Stimulated activated CD4-positive, alpha-beta T cell treated with anti-CD3 and anti-CD28 coated beads, Interleukin-12 subunit alpha, Interleukin-12 subunit beta, amount 100 ng/mL, for 24 hours (primary cell): ENCODE results near the gene TNIK.

Experiments used
- DNase-seq, 2 experiments: peaks; one replicate each; pipeline ENCODE4 v3.0.0-alpha.2; 2020; ENCODE audit warnings: low read depth in 2 of 2

Gene TNIK

DNA sequence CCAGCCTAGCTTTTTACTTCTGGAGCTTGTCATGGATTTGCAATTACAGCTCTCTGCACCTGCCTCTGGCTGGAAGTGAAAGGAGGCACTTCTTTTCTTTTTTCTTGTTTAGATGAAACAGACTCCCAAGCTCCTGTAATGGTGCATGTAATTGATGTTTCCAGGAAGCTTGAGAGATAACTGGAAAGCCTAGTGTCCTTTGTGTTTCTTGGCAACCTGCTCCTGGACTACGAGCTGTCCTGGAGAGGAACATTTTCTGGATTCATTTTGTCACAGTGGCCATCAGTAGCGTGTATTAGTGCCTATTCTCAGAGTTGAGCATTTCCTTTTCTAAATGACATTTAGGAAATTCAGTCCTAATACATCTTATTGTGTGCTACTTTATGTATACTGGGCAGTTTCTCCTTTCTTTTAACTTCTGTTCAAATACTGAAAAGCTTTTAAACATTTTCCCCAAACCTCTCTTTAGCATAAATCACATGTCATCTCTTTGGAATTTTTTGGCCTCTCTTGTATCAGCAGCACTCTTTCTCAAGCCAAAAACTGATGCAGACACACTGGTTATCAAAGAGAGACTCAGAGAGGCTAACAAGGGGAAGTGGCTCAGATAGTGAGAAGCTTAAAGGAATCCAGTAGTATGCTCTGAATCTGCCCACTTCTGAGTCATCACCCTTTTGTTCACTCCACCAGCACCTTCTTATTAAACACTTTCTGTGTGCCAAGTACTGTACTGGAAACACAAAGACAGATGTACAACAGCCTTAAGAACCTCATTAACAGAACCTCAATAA lies 371.0 kb downstream of the TNIK start:
- DNase-seq: no peak

DNA sequence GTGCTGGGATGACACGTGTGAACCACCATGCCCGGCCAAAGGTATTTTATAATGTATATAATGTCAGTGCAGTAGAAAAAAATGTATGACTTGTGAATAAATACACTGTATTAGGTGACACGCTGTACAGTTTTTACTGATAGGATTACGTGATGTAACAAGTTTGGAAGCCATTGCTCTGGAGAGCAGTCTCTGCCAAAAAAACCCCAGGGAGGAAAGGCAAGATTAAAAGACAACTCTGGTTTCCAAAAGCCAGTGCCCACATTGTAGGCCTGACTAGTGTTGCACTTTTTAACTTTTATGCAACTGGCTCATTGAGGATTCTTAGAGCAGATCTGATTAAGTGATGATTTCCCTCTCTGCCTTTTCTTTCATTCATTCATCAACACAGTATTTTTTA lies 371.7 kb downstream of the TNIK start:
- DNase-seq: no peak

DNA sequence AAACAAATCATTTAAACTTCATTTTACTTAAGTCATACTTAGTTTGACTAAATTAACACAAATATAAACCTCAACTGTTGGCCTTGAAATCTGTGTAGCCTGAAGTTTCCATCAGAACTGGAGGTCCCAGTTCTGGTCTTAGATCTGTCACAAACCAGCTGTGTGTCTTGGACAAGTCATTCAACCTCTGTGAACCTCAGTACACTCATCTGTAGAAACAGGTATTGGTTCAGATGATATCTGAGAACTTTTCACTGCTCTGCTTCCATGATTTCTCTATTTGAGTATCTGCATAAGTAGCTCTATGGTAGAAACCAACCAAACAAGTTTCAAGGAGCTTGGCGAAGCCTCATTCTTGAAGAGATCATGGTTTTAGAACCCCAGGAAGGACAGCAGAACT lies 373.3 kb downstream of the TNIK start:
- no peak for DNase-seq

DNA sequence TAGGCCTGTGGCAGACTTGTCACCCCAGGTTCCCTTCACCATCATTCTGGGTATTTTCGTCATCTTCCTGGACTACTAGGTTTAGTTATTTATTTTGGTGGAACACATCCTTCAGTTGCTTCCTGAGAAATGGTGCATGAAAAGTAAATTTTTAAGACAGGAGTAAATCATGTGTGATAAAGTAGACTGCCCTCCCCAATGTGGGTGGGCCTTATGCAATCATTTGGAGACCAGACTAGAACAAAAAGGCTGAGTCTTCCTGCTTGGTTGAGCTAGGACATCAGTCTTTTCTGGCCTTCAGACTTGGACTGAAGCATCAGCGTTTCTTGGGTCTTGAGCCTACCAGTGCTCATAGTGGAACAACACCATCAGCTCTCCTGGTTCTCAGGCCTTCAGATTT lies 382.9 kb downstream of the TNIK start:
- no peak for DNase-seq

DNA sequence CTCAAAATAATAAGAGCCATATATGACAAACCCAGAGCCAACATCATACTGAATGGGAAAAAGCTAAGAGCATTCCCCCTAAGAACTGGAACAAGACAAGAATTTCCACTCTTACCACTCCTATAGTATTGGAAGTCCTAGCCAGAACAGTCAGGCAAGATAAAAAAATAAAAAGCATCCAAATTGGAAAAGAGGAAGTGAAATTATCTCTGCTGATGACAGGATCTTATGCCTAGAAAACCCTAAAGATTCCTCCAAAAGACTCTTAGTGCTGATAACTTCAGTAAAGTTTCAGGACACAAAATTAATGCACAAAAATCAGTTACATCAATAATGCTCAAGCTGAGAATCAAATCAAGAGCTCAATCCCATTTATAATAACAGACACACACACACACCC lies 387.8 kb downstream of the TNIK start:
- no peak for DNase-seq

DNA sequence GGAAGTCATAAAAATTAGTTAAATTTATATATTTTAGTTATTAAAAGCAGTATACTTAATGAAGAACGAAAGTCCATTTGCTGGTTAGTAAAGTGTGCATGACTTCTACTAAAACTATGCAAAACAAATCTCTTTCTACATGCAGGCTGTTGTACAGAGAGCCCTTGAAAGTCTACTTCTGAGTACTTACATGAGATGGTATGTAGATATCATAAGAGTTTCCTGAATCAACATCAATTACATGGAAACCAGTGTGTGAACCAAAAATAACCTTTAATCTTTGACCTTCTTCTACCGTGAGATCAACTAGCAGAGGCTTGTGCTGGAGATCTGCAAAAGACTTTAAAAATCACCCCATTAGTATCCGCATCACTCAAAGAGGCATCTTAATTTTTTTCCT lies 391.5 kb downstream of the TNIK start:
- no peak for DNase-seq

DNA sequence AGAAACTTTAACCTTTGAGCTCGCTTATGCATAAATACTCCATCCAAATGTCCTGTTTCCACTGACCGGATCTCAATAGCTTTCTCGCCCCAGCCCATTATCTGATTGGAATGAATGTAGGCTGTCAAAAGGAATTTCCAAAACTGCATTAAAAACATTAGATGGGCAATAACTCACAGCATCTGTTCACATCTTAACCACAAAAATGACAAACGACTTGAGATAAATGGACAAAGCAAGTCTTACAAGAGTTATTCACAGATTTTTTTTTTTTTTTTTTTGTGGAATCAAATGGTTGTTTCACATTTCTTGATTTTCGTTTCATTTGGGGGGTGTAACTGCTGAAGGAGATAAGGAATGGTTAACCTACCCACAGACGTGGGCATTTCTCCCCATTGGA lies 394.0 kb downstream of the TNIK start:
- DNase-seq: no peak

DNA sequence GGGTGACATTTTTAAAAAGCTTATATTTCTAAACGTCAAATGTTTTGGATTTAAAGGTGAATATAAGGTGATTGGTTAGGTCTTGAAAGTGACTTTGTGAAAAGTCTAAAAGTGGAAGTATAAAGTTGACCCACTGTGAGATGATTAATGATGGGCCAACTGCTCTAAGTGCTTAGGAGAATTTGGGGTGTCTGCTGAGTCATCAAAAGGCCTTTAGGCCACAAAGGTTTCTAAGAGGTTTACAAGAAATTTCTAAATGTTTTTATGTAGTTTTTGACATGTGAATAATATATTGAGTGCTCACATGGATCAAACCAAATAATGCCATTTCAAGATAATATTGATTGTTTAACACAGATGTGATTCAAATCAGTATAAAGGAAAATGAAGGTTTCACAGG lies 394.5 kb downstream of the TNIK start:
- no peak for DNase-seq

DNA sequence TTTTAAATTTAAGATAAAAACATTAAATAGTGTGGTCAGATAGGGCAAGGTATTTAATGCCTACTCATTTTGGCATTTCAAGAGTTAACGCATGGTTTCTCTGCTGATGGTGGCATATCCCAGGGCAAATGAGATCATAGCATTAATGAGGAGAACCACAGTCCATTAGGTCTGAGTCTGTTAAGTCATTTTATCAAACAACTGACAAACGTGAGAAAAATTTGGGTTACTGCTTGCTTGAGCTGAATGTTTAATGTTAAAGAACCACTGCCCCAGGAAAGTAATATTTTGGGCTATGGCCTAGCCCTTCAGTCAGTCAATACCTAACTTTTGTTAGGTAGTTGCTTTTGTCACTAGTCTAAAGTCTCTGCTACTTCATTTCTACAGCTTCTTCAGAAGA lies 395.7 kb downstream of the TNIK start:
- DNase-seq: no peak

DNA sequence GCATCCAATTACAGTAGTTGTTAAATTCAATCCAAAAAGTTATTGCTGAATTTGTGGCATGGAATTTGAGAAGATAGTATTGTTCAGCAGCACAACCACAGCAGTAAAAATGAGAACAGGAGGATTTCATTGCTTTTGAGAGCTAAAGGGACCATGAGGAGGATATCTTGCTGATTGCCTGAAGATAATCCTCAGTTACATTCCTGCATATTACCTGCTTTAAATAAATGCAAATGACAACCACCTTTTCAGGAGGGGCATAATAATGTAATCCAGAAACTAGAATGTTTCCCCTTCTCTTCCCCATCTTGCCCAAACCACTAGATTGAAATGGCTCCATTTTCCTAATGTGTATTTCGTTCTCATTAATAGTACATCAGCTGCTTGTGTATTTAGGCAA lies 398.5 kb downstream of the TNIK start:
- no peak for DNase-seq

DNA sequence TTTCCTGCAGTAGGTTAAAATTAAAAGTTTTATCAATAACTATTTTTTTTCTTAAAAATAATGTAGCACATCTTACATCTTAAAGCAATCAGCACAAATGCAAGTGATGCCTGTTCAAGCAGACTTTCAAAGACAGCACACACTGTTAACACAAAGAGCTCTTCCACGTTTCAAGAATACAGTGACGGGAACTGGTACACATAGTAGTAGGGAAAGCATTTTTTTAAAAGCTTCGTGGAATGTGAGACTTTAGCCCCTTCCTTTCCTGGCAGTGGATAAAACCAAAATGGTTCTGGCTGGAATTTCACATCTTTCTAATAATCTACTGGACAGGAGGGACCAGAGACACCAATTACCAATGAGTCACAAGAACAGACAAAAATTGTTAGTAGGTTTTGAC lies 400.2 kb downstream of the TNIK start:
- DNase-seq: no peak

DNA sequence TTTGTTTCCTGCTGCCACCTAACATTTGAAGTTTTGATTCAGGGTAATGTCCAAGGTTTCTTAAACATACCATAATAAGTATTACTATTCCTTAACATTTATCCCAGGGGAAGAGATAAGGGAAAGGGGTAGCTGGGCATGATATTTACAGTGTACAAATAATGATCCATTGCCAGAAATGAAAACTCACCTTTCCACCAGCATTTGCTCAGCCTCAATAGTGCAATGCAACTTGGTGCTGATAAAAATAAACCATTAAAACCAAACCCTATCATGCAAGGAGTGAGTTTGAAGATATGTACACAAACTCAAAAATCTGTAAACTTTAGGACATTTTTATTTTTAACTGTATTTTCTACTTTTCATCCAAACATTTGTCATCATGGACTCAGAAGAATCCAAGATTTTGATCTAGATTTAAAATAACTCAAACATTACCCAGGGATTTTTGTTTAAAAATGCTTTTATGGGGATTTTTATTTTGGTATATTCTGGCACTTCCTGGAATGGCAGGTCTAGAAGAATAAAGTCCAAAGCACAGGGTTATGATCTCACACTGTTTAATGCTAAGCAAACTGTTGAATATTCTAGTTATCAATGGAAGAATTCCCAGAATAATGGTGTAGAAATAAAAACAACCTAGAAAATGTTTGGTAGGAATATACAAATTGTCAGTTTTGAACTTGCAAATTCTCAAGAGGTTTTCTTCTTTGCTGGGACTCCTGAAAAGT lies 401.2 kb downstream of the TNIK start:
- no peak for DNase-seq

DNA sequence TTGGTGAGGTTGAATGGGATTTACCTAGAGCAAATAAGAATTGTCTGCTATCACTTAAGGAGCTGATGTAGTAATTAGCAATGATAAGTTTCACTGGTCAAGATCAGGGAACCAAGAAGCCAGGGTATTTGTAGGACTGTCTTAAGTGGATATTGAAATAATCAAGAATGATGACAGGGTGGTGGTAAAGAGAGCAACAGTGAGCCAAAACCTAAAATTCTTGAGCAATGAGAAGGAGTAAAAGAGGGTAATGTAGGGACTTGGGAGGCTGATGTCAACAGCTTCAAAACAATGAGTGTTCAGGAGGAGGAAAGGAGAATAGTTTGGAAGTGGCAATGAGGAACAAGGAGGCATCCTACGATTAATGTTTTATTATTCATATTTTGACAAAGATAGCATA lies 402.1 kb downstream of the TNIK start:
- no peak for DNase-seq

DNA sequence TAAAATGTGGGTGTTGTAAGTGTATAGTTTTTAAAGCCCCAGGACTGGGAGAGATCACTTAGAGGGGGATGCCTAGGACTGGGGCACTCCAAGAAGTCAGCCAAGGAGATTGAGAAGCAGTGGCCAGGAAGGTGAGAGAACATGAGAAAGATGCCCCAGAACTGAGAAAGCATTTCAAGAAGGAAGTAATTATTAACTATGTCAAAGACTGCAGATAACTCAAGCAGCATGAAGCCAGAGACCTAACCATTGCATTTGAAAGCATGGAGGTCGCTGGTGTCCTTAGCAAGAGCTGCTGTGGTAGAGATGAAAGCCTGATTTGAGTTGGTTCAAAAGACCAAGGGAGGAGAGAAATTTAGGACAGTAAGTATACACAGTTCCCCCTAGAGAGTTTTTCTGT lies 403.1 kb downstream of the TNIK start:
- DNase-seq: no peak

DNA sequence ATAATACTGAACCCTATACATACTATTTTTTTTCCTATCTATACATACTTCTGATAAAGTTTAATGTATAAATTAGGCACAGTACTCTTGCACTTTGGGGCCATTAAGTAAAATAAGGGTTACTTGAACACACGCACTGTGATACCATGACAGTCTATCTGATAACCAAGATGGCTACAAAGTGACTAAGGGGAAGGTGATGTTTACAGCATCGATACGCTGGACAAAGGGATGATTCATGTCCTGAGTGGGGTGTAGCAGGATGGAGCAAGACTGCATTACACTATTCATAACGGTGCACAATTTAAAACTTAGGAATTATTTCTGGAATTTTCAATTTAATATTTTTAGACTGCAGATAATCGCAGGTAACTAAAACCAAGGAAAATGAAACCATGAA lies 403.7 kb downstream of the TNIK start:
- DNase-seq: no peak

DNA sequence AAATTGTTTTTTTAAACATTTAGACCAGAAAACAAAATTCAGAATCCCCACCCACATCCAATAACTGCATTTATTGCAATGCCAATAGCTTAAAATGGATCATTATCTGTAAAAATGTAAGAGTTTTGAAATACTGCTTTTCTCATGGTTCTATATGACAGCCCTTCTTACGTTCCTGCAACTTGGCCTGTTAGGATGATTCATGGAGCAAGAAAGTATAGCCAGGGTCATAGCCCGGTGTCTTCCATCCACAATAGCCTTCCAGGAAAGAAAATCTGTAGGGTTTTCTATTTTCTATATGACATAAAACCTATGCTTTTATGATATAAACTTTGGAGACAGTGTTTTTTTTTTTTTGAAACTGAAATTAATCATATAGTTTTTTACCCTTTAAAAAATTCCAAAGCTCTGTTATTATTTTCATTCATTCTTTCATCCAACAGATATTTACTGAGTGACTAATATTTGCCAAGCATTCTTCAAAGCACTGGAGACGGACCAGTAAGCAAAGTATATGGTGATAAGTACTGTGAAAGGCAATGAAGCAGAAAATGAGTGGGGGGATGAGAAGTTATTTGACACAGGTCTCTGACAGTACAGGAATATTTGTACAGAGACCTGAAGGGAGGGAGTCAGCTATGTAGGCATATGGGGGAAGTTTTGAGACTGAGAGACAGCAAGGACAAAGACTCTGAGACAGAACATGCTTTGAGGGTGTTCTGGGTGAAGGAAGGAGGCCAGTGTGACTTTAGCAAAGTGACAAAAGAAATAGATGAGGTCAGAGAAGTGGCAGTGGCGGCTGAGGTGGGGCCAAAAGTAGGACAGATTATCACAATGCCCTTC lies 404.6 kb downstream of the TNIK start:
- no peak for DNase-seq

DNA sequence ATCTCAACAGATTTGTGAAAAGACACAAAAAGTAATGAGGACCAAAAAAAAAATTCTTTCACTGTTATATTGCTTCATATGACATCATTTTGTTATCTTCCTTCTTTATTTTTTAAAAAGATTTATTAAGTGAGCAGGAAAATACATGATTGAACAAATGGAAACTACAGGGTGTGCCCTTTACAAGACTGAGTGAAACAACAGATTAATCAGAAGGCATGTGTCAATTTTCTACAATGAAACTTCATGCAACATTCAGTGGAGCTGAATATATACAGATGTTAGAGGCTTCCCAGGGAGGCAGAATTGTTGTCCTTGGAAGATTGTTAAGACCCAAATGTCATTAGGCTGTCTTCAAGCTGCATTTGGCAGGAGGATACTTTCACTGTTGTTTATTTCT lies 405.3 kb downstream of the TNIK start:
- no peak for DNase-seq

DNA sequence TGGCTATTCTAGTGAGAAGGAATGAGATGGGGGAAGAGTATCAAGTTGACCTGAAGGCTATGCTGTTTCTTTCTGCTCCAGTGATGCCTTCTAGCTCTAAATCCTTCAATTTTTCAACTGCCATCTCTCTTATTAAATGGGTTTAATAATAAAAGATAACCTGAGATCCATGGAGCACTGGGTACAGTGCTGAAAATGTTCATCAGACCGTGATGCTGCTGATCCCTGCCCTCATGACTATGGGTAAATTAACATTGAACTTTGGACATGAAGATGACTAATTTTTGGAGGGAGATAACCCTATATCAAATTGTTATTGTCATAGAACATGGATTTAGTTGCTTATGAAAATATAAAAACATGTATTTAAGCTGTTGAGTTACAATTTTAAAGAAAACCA lies 406.0 kb downstream of the TNIK start:
- no peak for DNase-seq

DNA sequence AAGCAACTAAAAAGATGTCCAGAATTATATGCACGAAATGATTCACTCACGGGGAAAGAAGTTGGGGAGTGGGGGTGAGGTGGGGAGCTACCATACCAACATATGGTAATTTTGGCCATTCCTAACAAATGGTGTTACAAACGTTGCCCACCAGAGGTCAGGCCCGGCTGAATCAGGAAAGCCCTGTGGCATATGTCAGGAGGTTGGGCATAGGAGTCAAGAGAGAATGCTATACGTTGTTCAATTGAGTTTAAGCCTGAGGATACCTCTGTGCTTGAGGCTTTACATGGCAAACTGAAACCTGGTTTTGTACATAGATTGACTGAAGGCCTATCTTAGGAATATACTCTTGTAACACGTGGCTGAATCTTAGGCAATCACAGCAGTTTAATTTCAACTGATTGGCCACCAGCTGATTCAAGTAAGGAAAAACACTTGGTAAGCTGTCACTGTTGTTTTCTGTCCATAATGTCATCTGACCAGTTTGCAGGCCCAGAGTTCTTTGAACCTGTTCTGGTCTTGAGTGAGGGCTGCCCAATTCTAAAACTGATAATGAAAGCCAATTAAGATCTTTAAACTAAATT lies 410.3 kb downstream of the TNIK start:
- peak in 1 of 2 experiments; percentile 10 for DNase-seq

DNA sequence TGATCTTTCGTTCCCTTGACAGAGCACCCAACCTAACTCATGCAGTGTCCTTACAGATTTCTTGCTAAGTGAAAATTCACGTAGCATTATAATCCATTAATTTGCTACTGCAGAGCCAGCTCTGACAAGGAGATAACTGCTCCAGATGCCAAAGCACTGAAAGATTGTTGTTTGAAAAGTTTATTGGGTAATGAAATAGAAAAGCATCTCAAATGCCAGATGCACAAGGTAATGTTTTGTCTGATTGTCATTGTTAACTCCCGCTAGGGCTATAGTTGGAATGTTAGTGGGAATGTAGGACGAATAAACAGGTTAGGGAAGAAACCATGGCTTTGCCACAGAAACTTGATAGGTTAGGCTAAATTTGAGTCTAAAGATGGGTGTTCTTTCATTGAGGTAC lies 413.4 kb downstream of the TNIK start:
- DNase-seq: no peak

DNA sequence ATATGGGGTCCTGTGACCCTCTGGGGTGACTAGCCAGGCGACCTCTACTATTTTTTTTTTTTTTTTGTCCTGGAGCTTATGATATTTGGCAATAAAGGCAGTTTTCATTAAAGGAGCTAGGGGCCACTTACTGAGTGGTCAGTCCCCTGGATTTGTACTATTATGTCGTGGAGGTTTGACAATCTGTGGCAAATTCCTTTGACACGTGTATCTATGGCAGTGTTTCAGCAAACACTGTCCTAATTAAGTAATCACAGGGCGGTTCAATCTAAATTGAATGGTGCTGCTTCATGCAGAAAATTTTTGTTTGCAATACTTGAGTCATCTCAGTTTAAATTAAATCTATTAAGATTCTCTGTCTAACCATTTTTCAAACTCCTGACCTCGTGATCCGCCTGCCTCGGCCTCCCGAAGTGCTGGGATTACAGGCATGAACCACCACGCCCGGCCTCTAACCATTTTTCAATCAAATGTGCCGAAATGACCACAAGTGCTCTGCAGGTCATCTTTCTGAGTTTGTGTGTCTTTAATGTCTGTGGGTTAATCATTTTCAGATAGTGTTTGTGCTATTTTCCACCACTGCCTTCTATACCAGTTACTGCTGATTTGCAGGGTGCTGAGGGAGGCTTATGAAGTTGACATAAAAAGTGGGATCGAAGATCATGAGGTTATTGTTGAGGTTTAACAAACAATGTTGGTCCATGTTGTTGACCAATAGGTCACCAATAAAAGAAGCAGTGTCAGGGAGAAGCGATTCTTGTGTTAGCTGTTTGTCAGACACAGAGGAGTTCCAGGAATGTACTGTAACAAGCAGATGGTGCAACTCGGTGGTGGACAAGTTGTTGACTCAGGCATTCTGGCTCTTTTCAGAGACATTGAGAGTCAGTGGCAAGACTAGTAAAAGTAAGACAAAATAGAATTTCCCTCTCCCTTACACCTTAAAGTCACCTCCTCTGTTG lies 415.1 kb downstream of the TNIK start:
- DNase-seq: no peak
